NCI-H2107 (cell line): ENCODE data around the gene OR4F29.
"Not testable (repeated sequence)": the region's sequence is repeated elsewhere in the genome, so short reads cannot be mapped to it uniquely, and the experiment has no call there.

Experiments used
- DNase-seq: peaks from one replicate; lab custom pipeline; 2025; lab: John Stamatoyannopoulos, UW

Gene OR4F29

GRCh38 chr1:451578-451977, at the start of gene OR4F29:
OR4F29 (minus strand) TSS chr1:451678; CDS start chr1:451678, 0 bp downstream.
- not testable (repeated sequence) for DNase-seq
